Tibial nerve (tissue), 4 donors: ENCODE results near the gene GRIP2.

ENCODE experiments used
- EP300 ChIP-seq, 2 donors: sonication (generic); formaldehyde crosslinking; IDR thresholded peaks; one replicate each; pipeline ENCODE4 v1.6.1; 2017; ENCODE audit warnings: antibody characterized with exemption in 2 of 2, mild to moderate bottlenecking in 1 of 2
- TF ChIP-seq, protein P1 (sequence below), 5 experiments: fragments of 200-600 bp in 3 of 5; fragments of 450-650 bp in 2 of 5; sonication (generic) in 3 of 5; IDR thresholded peaks; one replicate each; pipeline ENCODE4 v1.5.1; 2016 to 2019; ENCODE audit warnings: antibody characterized with exemption in 5 of 5, mild to moderate bottlenecking in 3 of 5, moderate library complexity in 2 of 5

DNA sequence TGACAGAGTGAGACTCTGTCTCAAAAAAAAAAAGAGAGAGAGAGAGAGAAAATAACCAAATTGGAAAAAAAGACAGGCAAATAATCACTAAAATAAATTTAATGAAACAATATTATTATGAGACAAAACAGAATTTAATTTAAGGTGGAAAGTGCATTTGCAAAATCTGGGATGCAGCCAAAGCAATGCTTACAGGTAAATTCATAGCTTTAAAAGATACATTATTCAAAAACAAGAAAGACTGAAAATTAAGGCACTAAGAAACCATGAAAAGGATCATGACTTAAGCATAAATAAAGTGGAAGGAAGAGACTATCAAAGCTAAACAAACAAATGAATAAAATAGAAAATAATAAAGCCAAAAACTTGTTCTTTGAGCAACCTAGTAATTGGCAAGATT lies 37.7 kb downstream of the GRIP2 start:
- TF ChIP-seq, protein P1, sequence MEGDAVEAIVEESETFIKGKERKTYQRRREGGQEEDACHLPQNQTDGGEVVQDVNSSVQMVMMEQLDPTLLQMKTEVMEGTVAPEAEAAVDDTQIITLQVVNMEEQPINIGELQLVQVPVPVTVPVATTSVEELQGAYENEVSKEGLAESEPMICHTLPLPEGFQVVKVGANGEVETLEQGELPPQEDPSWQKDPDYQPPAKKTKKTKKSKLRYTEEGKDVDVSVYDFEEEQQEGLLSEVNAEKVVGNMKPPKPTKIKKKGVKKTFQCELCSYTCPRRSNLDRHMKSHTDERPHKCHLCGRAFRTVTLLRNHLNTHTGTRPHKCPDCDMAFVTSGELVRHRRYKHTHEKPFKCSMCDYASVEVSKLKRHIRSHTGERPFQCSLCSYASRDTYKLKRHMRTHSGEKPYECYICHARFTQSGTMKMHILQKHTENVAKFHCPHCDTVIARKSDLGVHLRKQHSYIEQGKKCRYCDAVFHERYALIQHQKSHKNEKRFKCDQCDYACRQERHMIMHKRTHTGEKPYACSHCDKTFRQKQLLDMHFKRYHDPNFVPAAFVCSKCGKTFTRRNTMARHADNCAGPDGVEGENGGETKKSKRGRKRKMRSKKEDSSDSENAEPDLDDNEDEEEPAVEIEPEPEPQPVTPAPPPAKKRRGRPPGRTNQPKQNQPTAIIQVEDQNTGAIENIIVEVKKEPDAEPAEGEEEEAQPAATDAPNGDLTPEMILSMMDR (IDR thresholded peaks at IDR 0.05): no peak
- no peak for TF ChIP-seq EP300 (IDR thresholded peaks at IDR 0.05)
